C4-2B (cell line): ENCODE results near the gene KRT23.

ENCODE experiments used
- ZFX ChIP-seq: fragments of 450-650 bp; IDR thresholded peaks from 2 replicates; pipeline ENCODE4 v1.6.1; 2017
- TF ChIP-seq, protein P1 (sequence below): fragments of 450-650 bp; conservative IDR thresholded peaks from 2 replicates; pipeline ENCODE4 v1.5.1; 2017; ENCODE audit warnings: mild to moderate bottlenecking

- TF ChIP-seq, protein P1, sequence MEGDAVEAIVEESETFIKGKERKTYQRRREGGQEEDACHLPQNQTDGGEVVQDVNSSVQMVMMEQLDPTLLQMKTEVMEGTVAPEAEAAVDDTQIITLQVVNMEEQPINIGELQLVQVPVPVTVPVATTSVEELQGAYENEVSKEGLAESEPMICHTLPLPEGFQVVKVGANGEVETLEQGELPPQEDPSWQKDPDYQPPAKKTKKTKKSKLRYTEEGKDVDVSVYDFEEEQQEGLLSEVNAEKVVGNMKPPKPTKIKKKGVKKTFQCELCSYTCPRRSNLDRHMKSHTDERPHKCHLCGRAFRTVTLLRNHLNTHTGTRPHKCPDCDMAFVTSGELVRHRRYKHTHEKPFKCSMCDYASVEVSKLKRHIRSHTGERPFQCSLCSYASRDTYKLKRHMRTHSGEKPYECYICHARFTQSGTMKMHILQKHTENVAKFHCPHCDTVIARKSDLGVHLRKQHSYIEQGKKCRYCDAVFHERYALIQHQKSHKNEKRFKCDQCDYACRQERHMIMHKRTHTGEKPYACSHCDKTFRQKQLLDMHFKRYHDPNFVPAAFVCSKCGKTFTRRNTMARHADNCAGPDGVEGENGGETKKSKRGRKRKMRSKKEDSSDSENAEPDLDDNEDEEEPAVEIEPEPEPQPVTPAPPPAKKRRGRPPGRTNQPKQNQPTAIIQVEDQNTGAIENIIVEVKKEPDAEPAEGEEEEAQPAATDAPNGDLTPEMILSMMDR: no peak
- no peak for TF ChIP-seq ZFX
These were observed 36.9 kb upstream of the KRT23 start for GRCh38 chr17:40974366-40974765.
